HG03439 (cell line): ENCODE results near the gene SPARC.

ENCODE experiments used
- ATAC-seq: cut with Tn5 transposase; IDR thresholded peaks from one replicate; pipeline ENCODE4 v1.9.1; 2021; ENCODE audit warnings: mild to moderate bottlenecking, moderate library complexity; ENCODE audit not compliant: unreplicated experiment

SPARC gene

GRCh38 chr5:151661968-151662732 lies 24.6 kb downstream of the SPARC start:
- ATAC-seq: peak; percentile 50

- ATAC-seq: no peak
These were observed 25.9 kb downstream of the SPARC start for GRCh38 chr5:151660616-151661495.

DNA sequence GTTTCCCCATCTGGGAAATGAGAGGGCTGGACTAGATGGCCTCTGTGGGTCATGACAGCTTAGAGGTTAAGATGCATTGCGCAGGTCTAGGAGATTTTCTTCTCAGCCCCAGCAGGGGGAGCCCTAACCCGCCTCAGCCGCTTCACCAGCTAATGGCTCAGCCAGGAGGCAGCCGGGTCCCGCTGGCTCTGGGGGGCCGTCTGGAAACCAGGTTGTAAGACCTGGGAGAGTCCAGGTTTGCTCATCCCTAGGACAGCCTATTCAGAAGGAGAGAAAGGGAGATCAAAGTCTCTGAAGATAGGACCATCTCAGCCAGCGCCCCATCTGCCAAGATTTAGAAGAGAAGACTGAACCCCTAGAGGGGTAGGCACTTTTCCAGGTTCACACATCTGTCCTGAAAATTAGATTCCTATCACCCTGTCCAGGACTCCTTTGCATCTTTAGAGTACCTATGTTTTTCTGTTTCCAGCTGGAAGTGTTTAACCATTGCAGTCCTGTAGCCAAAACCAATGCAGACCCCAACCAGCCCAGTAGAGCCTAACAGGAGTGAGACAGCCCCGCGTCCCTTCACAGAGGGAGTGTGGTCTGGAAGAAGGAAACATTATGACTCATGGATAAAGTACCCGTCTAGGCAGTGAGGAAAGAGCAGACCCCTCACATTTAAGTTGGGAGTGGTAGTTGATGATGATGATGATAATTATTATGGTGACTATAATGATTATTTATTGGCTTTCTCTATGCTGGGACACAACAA lies 27.5 kb downstream of the SPARC start:
- ATAC-seq: peak; percentile 66

- no peak for ATAC-seq
These were observed 29.6 kb downstream of the SPARC start for GRCh38 chr5:151657114-151657513.

DNA sequence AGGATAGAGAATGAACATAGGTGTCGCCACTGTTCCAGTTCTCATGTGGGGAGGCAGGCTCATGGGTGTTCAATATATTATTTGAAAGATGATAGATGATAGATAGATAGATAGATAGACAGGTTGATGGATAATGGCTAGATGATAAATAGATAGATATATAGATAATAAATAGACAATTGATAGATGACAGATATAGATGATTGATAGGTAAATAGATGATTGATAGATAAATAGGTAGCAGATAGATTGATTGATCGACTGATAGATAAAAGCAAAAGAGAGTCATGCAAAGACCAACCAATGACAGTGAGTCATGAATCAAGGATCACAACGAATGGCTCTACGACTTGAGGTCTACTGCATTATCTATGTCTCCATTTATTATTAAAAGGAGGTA lies 30.4 kb downstream of the SPARC start:
- ATAC-seq: no peak

DNA sequence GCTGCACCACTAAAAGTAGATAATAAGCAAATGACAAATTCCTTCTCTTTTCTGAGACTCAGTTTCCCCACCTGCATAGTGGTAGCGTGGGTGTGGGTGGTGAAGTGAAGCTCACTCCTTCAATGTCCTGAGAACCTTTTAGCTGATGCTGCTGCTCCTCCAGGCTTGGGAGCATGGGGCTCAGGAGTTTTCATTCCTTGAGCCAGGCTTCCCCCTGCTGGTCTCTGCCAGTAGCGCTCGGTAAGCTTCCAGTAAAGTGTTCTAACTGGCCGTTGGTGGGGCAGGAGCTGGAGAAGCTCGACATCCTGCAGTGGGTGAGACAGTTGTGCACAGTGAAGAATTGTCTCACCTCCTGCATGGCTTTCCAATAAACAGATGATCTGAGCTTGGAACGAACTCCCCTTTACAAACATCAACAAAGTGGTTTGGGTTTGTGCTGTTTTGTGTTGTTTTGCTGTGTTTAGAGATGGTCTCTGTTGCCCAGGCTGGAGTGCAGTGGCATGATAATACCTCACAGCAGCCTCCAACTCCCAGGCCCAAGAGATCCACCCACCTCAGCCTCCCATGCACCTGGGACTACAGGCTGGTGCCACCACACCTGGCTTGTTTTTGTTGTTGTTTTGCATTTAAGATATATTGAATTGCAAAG lies 34.6 kb downstream of the SPARC start:
- ATAC-seq: peak; percentile 91

DNA sequence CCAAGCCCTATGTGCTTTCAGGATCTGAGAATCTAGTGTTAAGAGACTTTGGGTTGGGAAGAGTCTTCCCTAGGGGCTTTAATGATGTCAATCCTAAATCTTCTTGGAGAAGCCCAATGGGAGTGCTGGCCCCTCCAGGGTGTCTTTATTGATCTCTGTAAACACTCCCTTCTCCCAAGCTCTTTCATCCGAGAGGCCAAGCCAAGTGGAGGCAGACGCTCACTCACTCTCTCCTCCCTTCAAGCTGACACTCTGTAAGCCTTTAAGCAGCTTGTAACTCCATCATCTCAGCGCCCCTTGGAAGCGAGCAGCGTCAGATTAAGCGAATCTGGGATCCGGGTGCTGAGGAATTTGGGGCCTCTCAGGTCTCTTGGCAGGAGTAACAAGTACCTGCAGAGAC lies 37.7 kb downstream of the SPARC start:
- no peak for ATAC-seq

DNA sequence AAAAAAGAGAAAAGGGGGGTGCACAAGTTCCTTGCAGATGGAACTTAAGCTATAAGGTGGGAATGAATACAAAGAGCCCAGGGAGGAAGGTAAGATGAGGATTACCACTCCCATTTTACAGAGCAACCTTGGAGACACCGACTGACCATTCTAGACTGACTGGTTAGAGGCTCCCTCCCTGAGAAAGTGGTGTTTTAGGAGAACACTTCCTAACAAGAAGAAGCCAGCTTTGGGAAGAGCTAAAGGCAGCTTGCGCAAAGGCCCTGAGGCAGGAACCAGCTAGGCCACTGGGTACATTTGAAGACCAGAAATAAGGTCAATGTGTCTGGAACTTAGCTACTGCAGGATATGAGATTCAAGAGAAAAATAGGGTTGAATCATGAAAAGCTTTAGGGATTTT lies 38.6 kb downstream of the SPARC start:
- no peak for ATAC-seq

DNA sequence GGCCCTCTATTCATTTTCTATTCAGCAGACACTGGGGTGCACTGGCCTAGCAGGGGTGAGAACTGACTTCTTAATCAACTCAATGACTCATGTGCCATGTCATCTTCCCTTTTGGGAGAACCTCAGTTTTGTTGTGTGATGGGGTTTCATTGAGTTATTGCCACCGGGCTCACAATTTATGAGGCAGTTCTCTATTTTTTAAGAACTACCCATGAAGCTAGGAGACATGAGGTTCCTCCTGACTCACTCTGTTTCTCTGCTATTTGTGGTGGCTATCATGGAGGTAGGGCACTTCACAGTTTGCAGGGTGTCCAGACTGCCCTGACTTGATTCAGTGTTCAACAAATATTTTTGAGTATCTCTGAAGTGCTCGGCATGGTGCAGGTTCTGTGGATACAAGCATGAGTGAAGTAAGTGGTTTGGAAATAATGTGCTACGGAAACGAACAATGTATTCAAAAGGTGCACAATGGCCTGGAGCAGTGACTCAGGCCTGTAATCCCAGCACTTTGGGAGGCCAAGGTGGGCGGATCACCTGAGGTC lies 39.3 kb downstream of the SPARC start:
- no peak for ATAC-seq

- ATAC-seq: no peak
These were observed 40.4 kb downstream of the SPARC start for GRCh38 chr5:151646334-151646733.

GRCh38 chr5:151643388-151643787 lies 43.3 kb downstream of the SPARC start:
- ATAC-seq: no peak

DNA sequence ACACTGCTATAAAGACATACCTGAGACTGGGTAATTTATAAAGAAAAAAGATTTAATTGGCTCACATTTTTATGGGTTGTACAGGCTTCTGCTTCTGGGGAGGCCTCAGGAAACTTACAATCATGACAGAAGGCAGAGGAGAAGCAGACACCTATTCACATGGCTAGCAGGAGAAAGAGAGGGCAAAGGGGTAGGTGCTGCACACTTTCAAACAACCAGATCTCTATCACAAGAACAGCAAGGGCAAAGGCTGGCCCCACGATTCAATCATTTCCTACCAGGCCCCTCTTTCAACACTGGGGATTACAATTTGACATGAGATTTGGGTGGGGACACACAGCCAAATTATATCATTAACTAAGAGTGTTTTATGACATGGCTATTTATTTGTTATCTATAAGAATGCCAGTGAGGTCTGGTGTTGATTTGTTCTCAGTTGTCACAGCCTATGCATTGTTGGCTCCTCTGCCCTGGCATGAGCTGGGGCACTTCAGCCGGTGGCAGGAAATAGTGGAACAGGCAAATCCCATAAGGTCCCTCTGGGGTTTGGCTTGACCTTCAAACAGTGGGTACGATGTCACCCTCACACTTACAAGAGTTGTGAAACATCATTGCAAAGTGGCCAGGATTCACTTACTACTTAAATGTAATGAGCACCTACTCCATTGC lies 44.1 kb downstream of the SPARC start:
- no peak for ATAC-seq

DNA sequence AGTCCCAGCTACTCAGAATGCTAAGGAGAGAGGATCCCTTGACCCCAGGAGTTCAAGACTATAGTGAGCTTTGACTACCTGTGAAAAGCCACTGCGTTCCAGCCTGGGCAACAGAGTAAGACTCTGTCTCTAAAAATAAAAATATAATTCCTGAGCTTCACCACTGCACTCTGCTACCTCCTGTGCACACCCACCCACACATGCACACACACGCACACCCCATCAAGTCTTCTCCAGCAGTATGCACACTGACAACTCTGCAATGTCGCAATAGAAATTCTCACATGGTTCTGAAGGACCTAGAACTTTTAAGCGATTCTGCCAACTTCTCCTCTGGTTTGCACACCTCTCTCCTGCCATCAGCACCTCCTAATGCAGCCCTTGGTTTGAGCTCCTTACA lies 48.1 kb downstream of the SPARC start:
- no peak for ATAC-seq

- ATAC-seq: no peak
These were observed 49.0 kb downstream of the SPARC start for GRCh38 chr5:151637676-151638075.

GRCh38 chr5:151633892-151634291 lies 52.8 kb downstream of the SPARC start:
- no peak for ATAC-seq

DNA sequence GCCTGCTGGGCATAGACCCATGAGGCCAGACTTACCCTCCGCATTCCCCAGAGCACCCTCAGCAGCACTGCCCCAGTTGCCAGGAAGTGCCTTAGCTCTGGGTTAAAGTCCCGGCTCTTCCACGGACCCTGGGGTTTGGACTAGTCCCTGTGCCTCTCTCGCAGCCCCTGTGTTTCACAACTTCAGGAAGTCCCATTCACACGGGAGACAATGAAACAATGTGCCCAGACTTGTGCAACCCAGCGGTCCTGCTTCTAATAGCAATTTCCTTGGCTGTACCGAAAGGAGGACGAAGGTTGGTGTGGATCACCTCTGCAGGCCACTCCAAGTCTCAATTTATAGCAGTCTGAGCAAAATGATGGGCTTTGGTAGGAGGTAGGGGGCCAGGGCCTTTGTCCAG lies 53.8 kb downstream of the SPARC start:
- ATAC-seq: no peak

DNA sequence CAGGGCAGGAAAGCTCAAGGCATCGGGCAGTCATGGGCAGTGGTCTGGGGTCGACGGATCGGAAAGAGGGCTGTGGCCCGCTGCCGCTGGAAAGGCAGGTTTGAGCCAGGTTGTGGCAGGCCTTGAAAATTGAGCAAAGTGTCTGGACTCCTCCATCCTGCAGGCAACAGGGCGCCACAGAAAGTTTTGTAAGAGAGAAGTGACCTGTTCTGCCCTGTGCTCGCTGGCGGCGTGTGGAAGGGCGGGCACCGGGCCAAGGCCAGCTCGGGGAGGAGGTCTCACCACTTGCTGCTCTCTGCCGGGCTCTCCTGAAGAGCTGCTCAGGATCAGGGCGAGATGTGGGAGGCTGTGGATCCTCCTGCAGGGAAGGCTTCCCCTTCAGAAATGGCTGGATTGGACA lies 54.2 kb downstream of the SPARC start:
- ATAC-seq: no peak

GRCh38 chr5:151631941-151632340 lies 54.8 kb downstream of the SPARC start:
- no peak for ATAC-seq

- ATAC-seq: no peak
These were observed 56.6 kb downstream of the SPARC start for GRCh38 chr5:151630088-151630487.
